ENCODE measurements around the gene SH3RF3.

The SH3RF3 gene

GRCh38 chr2:109130723-109130995 lies 1.7 kb downstream of the SH3RF3 start:
- TF ChIP-seq, protein P1, sequence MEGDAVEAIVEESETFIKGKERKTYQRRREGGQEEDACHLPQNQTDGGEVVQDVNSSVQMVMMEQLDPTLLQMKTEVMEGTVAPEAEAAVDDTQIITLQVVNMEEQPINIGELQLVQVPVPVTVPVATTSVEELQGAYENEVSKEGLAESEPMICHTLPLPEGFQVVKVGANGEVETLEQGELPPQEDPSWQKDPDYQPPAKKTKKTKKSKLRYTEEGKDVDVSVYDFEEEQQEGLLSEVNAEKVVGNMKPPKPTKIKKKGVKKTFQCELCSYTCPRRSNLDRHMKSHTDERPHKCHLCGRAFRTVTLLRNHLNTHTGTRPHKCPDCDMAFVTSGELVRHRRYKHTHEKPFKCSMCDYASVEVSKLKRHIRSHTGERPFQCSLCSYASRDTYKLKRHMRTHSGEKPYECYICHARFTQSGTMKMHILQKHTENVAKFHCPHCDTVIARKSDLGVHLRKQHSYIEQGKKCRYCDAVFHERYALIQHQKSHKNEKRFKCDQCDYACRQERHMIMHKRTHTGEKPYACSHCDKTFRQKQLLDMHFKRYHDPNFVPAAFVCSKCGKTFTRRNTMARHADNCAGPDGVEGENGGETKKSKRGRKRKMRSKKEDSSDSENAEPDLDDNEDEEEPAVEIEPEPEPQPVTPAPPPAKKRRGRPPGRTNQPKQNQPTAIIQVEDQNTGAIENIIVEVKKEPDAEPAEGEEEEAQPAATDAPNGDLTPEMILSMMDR (IDR thresholded peaks at IDR 0.05; ENCODE audit: insufficient read depth, low read depth, low read length, missing control alignments) = no peak
- no peak overlapping the region for H3K4me3 ChIP-seq (ENCODE audit: low read length)
- no peak for DNase-seq (ENCODE audit: low read depth)

- DNase-seq (ENCODE audit: low read depth) = no peak
- no peak overlapping the region for H3K4me3 ChIP-seq (ENCODE audit: low read length)
- TF ChIP-seq, protein P1 (IDR thresholded peaks at IDR 0.05; ENCODE audit: insufficient read depth, low read depth, low read length, missing control alignments) = no peak
Measured at GRCh38 chr2:109131777-109132176, 2.8 kb downstream of the SH3RF3 start.

GRCh38 chr2:109132626-109133025 lies 3.6 kb downstream of the SH3RF3 start:
- TF ChIP-seq, protein P1 (IDR thresholded peaks at IDR 0.05; ENCODE audit: insufficient read depth, low read depth, low read length, missing control alignments) = no peak
- H3K4me3 ChIP-seq (ENCODE audit: low read length) = no peak overlapping the region
- no peak for DNase-seq (ENCODE audit: low read depth)

- DNase-seq (ENCODE audit: low read depth) = no peak
- H3K4me3 ChIP-seq (ENCODE audit: low read length) = no peak overlapping the region
- TF ChIP-seq, protein P1 (IDR thresholded peaks at IDR 0.05; ENCODE audit: insufficient read depth, low read depth, low read length, missing control alignments) = no peak
Measured at GRCh38 chr2:109133746-109134145, 4.7 kb downstream of the SH3RF3 start.

DNA sequence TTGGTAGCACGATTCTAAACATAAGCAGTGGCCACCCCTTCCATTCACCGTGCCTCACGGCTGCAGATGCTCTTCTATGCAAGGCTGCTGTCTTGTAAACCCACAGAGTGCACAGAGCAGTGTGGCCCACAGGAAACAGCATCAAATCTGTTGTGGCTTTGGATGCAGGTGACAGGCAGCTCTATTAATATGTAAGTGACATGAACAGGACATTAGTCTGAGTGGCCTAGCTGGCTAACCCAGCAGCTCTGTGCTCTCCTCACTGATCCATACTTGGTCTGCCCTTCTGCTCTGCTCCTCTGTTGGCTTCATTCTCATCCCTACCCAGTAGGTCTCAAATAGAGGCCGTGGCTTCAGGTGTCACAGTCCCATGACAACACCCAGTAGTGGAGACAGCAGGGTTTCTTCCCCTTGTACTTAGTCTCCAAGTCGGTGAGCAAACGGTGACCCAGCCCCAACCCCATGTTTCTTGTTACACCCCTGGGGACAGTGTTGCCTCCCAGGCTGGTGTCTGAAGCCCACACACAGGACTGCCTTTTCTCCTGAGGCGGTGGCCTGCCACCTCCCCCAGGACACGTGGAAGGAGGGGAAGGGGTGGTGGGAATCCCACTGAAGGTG lies 5.8 kb downstream of the SH3RF3 start:
- no peak overlapping the region for H3K4me3 ChIP-seq (ENCODE audit: low read length)
- TF ChIP-seq, protein P1 (IDR thresholded peaks at IDR 0.05; ENCODE audit: insufficient read depth, low read depth, low read length, missing control alignments) = no peak
- DNase-seq (ENCODE audit: low read depth) = no peak

DNA sequence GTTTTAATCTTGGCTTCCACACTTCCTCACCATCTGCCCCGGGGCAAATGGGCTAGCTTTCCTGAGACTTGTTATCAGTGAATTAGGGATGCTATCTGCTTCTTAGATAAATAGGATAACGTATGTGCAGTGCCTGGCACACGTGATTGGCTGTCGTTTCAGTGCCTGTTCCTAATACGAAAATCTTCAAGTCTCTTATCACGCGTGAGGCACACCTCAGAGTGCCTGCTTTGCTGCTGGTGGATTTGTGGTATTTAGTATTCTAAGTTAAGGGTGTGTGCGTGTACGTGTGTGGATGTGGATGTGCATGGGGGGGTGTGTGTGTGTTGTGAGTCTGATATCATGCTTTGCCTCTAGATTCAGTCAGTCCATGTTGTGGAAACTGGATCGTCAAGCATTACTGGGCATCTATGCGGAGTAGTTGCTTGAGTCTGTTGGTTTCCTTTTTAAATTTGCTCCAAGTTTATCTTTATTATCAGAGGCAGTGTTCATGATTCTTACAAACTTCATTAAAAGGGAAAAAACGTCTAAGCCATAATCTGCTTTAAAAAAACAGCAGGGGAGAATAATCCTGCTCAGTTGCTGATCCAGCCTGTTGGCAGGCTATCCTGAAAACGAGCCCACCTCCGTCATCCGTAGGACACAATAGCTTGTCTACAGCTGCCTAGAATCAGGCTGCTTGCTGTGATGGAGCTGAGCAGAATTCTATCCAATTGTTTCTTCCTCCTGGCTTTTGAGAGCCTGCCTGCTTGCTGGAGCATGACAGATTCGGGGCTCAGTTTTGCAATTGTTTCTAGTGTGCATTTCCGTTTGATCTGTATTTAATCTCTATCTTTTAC lies 6.6 kb downstream of the SH3RF3 start:
- no peak for DNase-seq (ENCODE audit: low read depth)
- H3K4me3 ChIP-seq (ENCODE audit: low read length) = no peak overlapping the region

More for the DNA sequence above, 6.6 kb downstream of the SH3RF3 start:
- TF ChIP-seq, protein P1 (IDR thresholded peaks at IDR 0.05; ENCODE audit: insufficient read depth, low read depth, low read length, missing control alignments) = no peak
